Caco-2 (cell line): ENCODE results near the gene EVA1B. TPM values are rescaled to one million over a fixed set of nuclear protein-coding genes. Genes with fewer than 3 reads are reported as not detected.

Source experiments
- Bru-seq: library from RNA; stranded (reverse); fragments of 400-500 nt; gene quantifications from one replicate; lab custom pipeline; 2021; lab: Mats Ljungman, UMichigan
- BruChase-seq, 2 experiments: library from RNA; stranded (reverse); fragments of 400-500 nt; gene quantifications; one replicate each; lab custom pipeline; 2021; lab: Mats Ljungman, UMichigan
- BruUV-seq: library from RNA; stranded (reverse); fragments of 400-500 nt; replicated peaks from 2 replicates; lab custom pipeline; 2021; lab: Mats Ljungman, UMichigan
- CTCF ChIA-PET: fragments of 300-600 bp; sonication (Branson Sonifier 250); formaldehyde crosslinking; loops from one replicate; lab custom pipeline; 2022; ENCODE audit warnings: antibody characterized with exemption; lab: Charles Lee
- POLR2A ChIA-PET: fragments of 300-600 bp; sonication (Branson Sonifier 250); formaldehyde crosslinking; loops from one replicate; lab custom pipeline; 2022; ENCODE audit warnings: antibody characterized with exemption; lab: Charles Lee
- DNase-seq, 2 experiments: peaks; one replicate each; pipeline versions ENCODE4 v3.0.0 to v3.0.0-alpha.2; 2020 to 2022
- H3K27me3 ChIP-seq: replicated peaks from 2 replicates; pipeline ENCODE4 v1.6.0; 2011; ENCODE audit warnings: low read length; ENCODE audit not compliant: control insufficient read depth, insufficient read depth
- H3K36me3 ChIP-seq: 2 replicates; pipeline ENCODE4 v1.5.1; 2011; ENCODE audit warnings: low read length; ENCODE audit not compliant: control insufficient read depth, insufficient read depth
- H3K4me1 ChIP-seq: fragments of 250-450 bp; sonication (Bioruptor Pico); 2 replicates; pipeline ENCODE4 v1.5.1; 2020; ENCODE audit warnings: mild to moderate bottlenecking
- H3K4me3 ChIP-seq: 2 replicates; pipeline ENCODE4 v1.5.1; 2011; ENCODE audit warnings: low read depth, mild to moderate bottlenecking, control low read depth, low read length
- H3K9me3 ChIP-seq: fragments of 250-450 bp; sonication (Bioruptor Pico); 2 replicates; pipeline ENCODE4 v1.5.1; 2020; ENCODE audit warnings: mild to moderate bottlenecking, moderate library complexity
- H3K27ac Mint-ChIP-seq: one replicate; pipeline ENCODE4 v1.8.0; 2022; ENCODE audit warnings: mixed read lengths; ENCODE audit not compliant: unreplicated experiment
- H3K27me3 Mint-ChIP-seq: one replicate; pipeline ENCODE4 v1.8.0; 2022; ENCODE audit warnings: mixed read lengths; ENCODE audit not compliant: insufficient read depth, unreplicated experiment
- H3K36me3 Mint-ChIP-seq: one replicate; pipeline ENCODE4 v1.8.0; 2022; ENCODE audit warnings: mild to moderate bottlenecking, mixed read lengths; ENCODE audit not compliant: insufficient read depth, unreplicated experiment
- H3K4me1 Mint-ChIP-seq: one replicate; pipeline ENCODE4 v1.8.0; 2022; ENCODE audit warnings: low read depth, mixed read lengths; ENCODE audit not compliant: unreplicated experiment
- H3K4me3 Mint-ChIP-seq: one replicate; pipeline ENCODE4 v1.8.0; 2022; ENCODE audit warnings: mild to moderate bottlenecking, moderate library complexity, mixed read lengths; ENCODE audit not compliant: unreplicated experiment
- H3K9me3 Mint-ChIP-seq: one replicate; pipeline ENCODE4 v1.8.0; 2022; ENCODE audit warnings: mixed read lengths; ENCODE audit not compliant: unreplicated experiment
- CTCF ChIP-seq, 2 experiments: fragments of 200-600 bp in 1 of 2; IDR thresholded peaks; 1 replicate in 1 of 2; 2 replicates in 1 of 2; pipeline versions ENCODE4 v1.5.1 to v1.8.0; 2011 to 2022; ENCODE audit warnings: antibody characterized with exemption in 1 of 2, control low read depth in 1 of 2, inconsistent platforms in 1 of 2, low read depth in 1 of 2, low read length in 1 of 2, mild to moderate bottlenecking in 1 of 2, moderate library complexity in 1 of 2; ENCODE audit not compliant: insufficient read depth in 1 of 2, severe bottlenecking in 1 of 2, unreplicated experiment in 1 of 2
- intact Hi-C: fragments of 100-400 bp; cut with micrococcal nuclease; formaldehyde crosslinking; loops from one replicate; pipeline ENCODE4 v1.10.0; 2022; ENCODE audit not compliant: unreplicated experiment
- long read RNA-seq: library from polyadenylated mRNA; stranded (forward); transcript quantifications from one replicate; pipeline ENCODE4 v2.0.0, GENCODE V29; 2022
- total RNA-seq: library from RNA; stranded (reverse); gene quantifications from 2 replicates; pipeline ENCODE4 v1.2.3, GENCODE V29; 2022

Gene EVA1B
- total RNA-seq = 4.1 and 5.5 TPM in 2 replicates
- percentile 28 among the genes with signal in this experiment for Bru-seq, nascent RNA
- percentile 18 among the genes with signal in this experiment for BruChase-seq, experiment 1, labeled RNA remaining after a 2-hour chase
- percentile 19 among the genes with signal in this experiment for BruChase-seq, experiment 2, labeled RNA remaining after a 6-hour chase
- long read RNA-seq, transcript EVA1B-202 (3 exons, 699 nt) = major isoform, 6 of 9 reads
- long read RNA-seq, partial matches to known transcripts = 1 of 9 reads
- long read RNA-seq, other reads (novel, unspliced or antisense) = 2 of 9 reads

GRCh38 chr1:36323636-36324352 is at the start of gene EVA1B:
EVA1B (minus strand) TSS chr1:36323645; CDS start chr1:36323037, 608 bp downstream.
- CTCF ChIA-PET = interaction anchor here (1.0 kb wide), 1 partner anchor 46 kb away, joined by 3 read pairs; no protein-coding TSS in a partner anchor
- no TSS peak for BruUV-seq
- no peaks in the 10 kb centered on the region for H3K27me3 Mint-ChIP-seq
- H3K27me3 ChIP-seq = no peaks in the 10 kb centered on the region
- intact Hi-C loops = no loop called here
- POLR2A ChIA-PET = interaction anchor here (1.4 kb wide), 1 partner anchor 17 kb away, joined by 9 read pairs; the partner anchor contains the start of gene SH3D21
- peaks cover 6% of the 10 kb centered on the region for H3K36me3 Mint-ChIP-seq
- peaks cover 6% of the 10 kb centered on the region; the same call in 1 of the 2 replicates for H3K4me1 ChIP-seq
- no peak within 1 kb of the TSS for H3K27ac Mint-ChIP-seq
- peak within 1 kb of the TSS; percentile 46 for H3K4me3 ChIP-seq
- DNase-seq = peak; percentile 61 to 71
- no peaks in the 10 kb centered on the region for H3K9me3 ChIP-seq
- no peaks in the 10 kb centered on the region for H3K36me3 ChIP-seq
- H3K4me1 Mint-ChIP-seq = no peaks in the 10 kb centered on the region
- no peak for TF ChIP-seq CTCF (IDR thresholded peaks at IDR 0.05; ENCODE audit: insufficient read depth in 1 of 2, low read depth in 1 of 2, low read length in 1 of 2, severe bottlenecking in 1 of 2, unreplicated experiment in 1 of 2)
- peak within 1 kb of the TSS; percentile 66 for H3K4me3 Mint-ChIP-seq
- no peaks in the 10 kb centered on the region for H3K9me3 Mint-ChIP-seq

- Histone ChIP-seq H3K4me1 (no peaks in the 10 kb centered on the region; the same call in 1 of the 2 replicates), H3K27me3 (no peaks in the 10 kb centered on the region), H3K36me3 (no peaks in the 10 kb centered on the region), H3K9me3 (no peaks in the 10 kb centered on the region), H3K4me3 (no peak overlapping the region)
- no peaks in the 10 kb centered on the region for H3K4me1 Mint-ChIP-seq
- no peak overlapping the region for H3K4me3 Mint-ChIP-seq
- no peaks in the 10 kb centered on the region for H3K36me3 Mint-ChIP-seq
- DNase-seq = no peak
- TF ChIP-seq CTCF (IDR thresholded peaks at IDR 0.05; ENCODE audit: insufficient read depth in 1 of 2, low read depth in 1 of 2, low read length in 1 of 2, severe bottlenecking in 1 of 2, unreplicated experiment in 1 of 2) = no peak
- ChIA-PET POLR2A (interaction anchor here (0.6 kb wide), 1 partner anchor 45 kb away, joined by 6 read pairs; no protein-coding TSS in a partner anchor), CTCF (no interaction called here)
- intact Hi-C loops = no loop called here
- BruUV-seq = no TSS peak
- no peaks in the 10 kb centered on the region for H3K27me3 Mint-ChIP-seq
- no peaks in the 10 kb centered on the region for H3K9me3 Mint-ChIP-seq
- no peak overlapping the region for H3K27ac Mint-ChIP-seq
Measured at GRCh38 chr1:36372617-36373016, 49.2 kb upstream of the EVA1B start.
